Caco-2 (cell line): ENCODE data around the gene RARA. TPM values are rescaled to one million over a fixed set of nuclear protein-coding genes. Genes with fewer than 3 reads are reported as not detected.

Experiments used
- BruUV-seq: library from RNA; stranded (reverse); fragments of 400-500 nt; replicated peaks from 2 replicates; lab custom pipeline; 2021; lab: Mats Ljungman, UMichigan
- CTCF ChIA-PET: fragments of 300-600 bp; sonication (Branson Sonifier 250); formaldehyde crosslinking; loops from one replicate; lab custom pipeline; 2022; ENCODE audit warnings: antibody characterized with exemption; lab: Charles Lee
- POLR2A ChIA-PET: fragments of 300-600 bp; sonication (Branson Sonifier 250); formaldehyde crosslinking; loops from one replicate; lab custom pipeline; 2022; ENCODE audit warnings: antibody characterized with exemption; lab: Charles Lee
- DNase-seq, 2 experiments: peaks; one replicate each; pipeline versions ENCODE4 v3.0.0 to v3.0.0-alpha.2; 2020 to 2022
- H3K27me3 ChIP-seq: replicated peaks from 2 replicates; pipeline ENCODE4 v1.6.0; 2011; ENCODE audit warnings: low read length; ENCODE audit not compliant: control insufficient read depth, insufficient read depth
- H3K36me3 ChIP-seq: 2 replicates; pipeline ENCODE4 v1.5.1; 2011; ENCODE audit warnings: low read length; ENCODE audit not compliant: control insufficient read depth, insufficient read depth
- H3K4me1 ChIP-seq: fragments of 250-450 bp; sonication (Bioruptor Pico); 2 replicates; pipeline ENCODE4 v1.5.1; 2020; ENCODE audit warnings: mild to moderate bottlenecking
- H3K4me3 ChIP-seq: 2 replicates; pipeline ENCODE4 v1.5.1; 2011; ENCODE audit warnings: low read depth, mild to moderate bottlenecking, control low read depth, low read length
- H3K9me3 ChIP-seq: fragments of 250-450 bp; sonication (Bioruptor Pico); 2 replicates; pipeline ENCODE4 v1.5.1; 2020; ENCODE audit warnings: mild to moderate bottlenecking, moderate library complexity
- H3K27ac Mint-ChIP-seq: one replicate; pipeline ENCODE4 v1.8.0; 2022; ENCODE audit warnings: mixed read lengths; ENCODE audit not compliant: unreplicated experiment
- H3K27me3 Mint-ChIP-seq: one replicate; pipeline ENCODE4 v1.8.0; 2022; ENCODE audit warnings: mixed read lengths; ENCODE audit not compliant: insufficient read depth, unreplicated experiment
- H3K36me3 Mint-ChIP-seq: one replicate; pipeline ENCODE4 v1.8.0; 2022; ENCODE audit warnings: mild to moderate bottlenecking, mixed read lengths; ENCODE audit not compliant: insufficient read depth, unreplicated experiment
- H3K4me1 Mint-ChIP-seq: one replicate; pipeline ENCODE4 v1.8.0; 2022; ENCODE audit warnings: low read depth, mixed read lengths; ENCODE audit not compliant: unreplicated experiment
- H3K4me3 Mint-ChIP-seq: one replicate; pipeline ENCODE4 v1.8.0; 2022; ENCODE audit warnings: mild to moderate bottlenecking, moderate library complexity, mixed read lengths; ENCODE audit not compliant: unreplicated experiment
- H3K9me3 Mint-ChIP-seq: one replicate; pipeline ENCODE4 v1.8.0; 2022; ENCODE audit warnings: mixed read lengths; ENCODE audit not compliant: unreplicated experiment
- intact Hi-C: fragments of 100-400 bp; cut with micrococcal nuclease; formaldehyde crosslinking; loops from one replicate; pipeline ENCODE4 v1.10.0; 2022; ENCODE audit not compliant: unreplicated experiment
- total RNA-seq: library from RNA; stranded (reverse); gene quantifications from 2 replicates; pipeline ENCODE4 v1.2.3, GENCODE V29; 2022
- TF ChIP-seq, protein P1 (sequence below), 2 experiments: fragments of 200-600 bp in 1 of 2; IDR thresholded peaks; 1 replicate in 1 of 2; 2 replicates in 1 of 2; pipeline versions ENCODE4 v1.5.1 to v1.8.0; 2011 to 2022; ENCODE audit warnings: antibody characterized with exemption in 1 of 2, control low read depth in 1 of 2, inconsistent platforms in 1 of 2, low read depth in 1 of 2, low read length in 1 of 2, mild to moderate bottlenecking in 1 of 2, moderate library complexity in 1 of 2; ENCODE audit not compliant: insufficient read depth in 1 of 2, severe bottlenecking in 1 of 2, unreplicated experiment in 1 of 2

RARA gene
- total RNA-seq, 1 experiment from 2014 or later: 27.6 TPM

GRCh38 chr17:40320756-40321523, 12.0 kb downstream of the RARA start:
- intact Hi-C loops: no loop called here
- Mint-ChIP-seq H3K27me3 (no peaks in the 10 kb centered on the region), H3K36me3 (no peaks in the 10 kb centered on the region), H3K27ac (no peak overlapping the region), H3K4me3 (no peak overlapping the region), H3K4me1 (peaks cover 25% of the 10 kb centered on the region), H3K9me3 (no peaks in the 10 kb centered on the region)
- ChIA-PET POLR2A (interaction anchor here (0.5 kb wide), 1 partner anchor 152 kb away, joined by 3 read pairs; no protein-coding TSS in a partner anchor), CTCF (no interaction called here)
- BruUV-seq: no TSS peak
- TF ChIP-seq, protein P1, sequence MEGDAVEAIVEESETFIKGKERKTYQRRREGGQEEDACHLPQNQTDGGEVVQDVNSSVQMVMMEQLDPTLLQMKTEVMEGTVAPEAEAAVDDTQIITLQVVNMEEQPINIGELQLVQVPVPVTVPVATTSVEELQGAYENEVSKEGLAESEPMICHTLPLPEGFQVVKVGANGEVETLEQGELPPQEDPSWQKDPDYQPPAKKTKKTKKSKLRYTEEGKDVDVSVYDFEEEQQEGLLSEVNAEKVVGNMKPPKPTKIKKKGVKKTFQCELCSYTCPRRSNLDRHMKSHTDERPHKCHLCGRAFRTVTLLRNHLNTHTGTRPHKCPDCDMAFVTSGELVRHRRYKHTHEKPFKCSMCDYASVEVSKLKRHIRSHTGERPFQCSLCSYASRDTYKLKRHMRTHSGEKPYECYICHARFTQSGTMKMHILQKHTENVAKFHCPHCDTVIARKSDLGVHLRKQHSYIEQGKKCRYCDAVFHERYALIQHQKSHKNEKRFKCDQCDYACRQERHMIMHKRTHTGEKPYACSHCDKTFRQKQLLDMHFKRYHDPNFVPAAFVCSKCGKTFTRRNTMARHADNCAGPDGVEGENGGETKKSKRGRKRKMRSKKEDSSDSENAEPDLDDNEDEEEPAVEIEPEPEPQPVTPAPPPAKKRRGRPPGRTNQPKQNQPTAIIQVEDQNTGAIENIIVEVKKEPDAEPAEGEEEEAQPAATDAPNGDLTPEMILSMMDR (IDR thresholded peaks at IDR 0.05; ENCODE audit: insufficient read depth in 1 of 2, low read depth in 1 of 2, low read length in 1 of 2, severe bottlenecking in 1 of 2, unreplicated experiment in 1 of 2): no peak
- Histone ChIP-seq H3K27me3 (no peaks in the 10 kb centered on the region), H3K4me3 (no peak overlapping the region), H3K4me1 (peaks cover 15% of the 10 kb centered on the region), H3K9me3 (no peaks in the 10 kb centered on the region), H3K36me3 (no peaks in the 10 kb centered on the region)
- DNase-seq: peak in 1 of 2 experiments; percentile 27

GRCh38 chr17:40321524-40321929, 12.5 kb downstream of the RARA start:
- H3K4me1 Mint-ChIP-seq: peaks cover 20% of the 10 kb centered on the region
- H3K36me3 ChIP-seq: no peaks in the 10 kb centered on the region
- no peak overlapping the region for H3K27ac Mint-ChIP-seq
- no peaks in the 10 kb centered on the region for H3K27me3 ChIP-seq
- intact Hi-C loops: no loop called here
- DNase-seq: no peak
- TF ChIP-seq, protein P1 (IDR thresholded peaks at IDR 0.05; ENCODE audit: insufficient read depth in 1 of 2, low read depth in 1 of 2, low read length in 1 of 2, severe bottlenecking in 1 of 2, unreplicated experiment in 1 of 2): no peak
- BruUV-seq: no TSS peak
- H3K36me3 Mint-ChIP-seq: no peaks in the 10 kb centered on the region
- H3K27me3 Mint-ChIP-seq: no peaks in the 10 kb centered on the region
- no peaks in the 10 kb centered on the region for H3K9me3 Mint-ChIP-seq
- no peaks in the 10 kb centered on the region for H3K9me3 ChIP-seq
- H3K4me1 ChIP-seq: peaks cover 15% of the 10 kb centered on the region
- CTCF ChIA-PET: no interaction called here
- POLR2A ChIA-PET: interaction anchor here (0.5 kb wide), 1 partner anchor 153 kb away, joined by 3 read pairs; no protein-coding TSS in a partner anchor
- no peak overlapping the region for H3K4me3 ChIP-seq
- no peak overlapping the region for H3K4me3 Mint-ChIP-seq

DNA sequence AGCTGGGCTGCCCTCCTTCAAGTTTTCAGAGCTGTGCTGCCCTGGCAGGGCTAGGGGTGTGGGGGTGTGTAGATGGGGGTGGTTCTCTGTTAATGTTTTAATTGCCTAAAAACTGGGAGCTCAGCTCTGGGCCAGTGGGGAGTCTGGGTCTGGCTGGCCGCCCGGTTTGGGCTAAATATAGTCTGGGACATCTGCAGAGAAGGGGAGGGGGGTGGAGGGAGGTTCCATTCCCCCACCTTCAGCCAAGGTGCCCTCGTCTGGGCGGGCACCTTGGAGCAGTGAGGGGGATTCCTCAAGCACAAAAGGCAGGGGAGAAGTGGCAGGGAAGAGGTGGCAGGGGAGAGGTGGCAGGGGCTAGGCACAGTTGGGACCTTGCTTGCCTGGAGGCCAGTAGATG, 13.0 kb downstream of the RARA start:
- H3K9me3 Mint-ChIP-seq: no peaks in the 10 kb centered on the region
- H3K36me3 ChIP-seq: no peaks in the 10 kb centered on the region
- ChIA-PET POLR2A (no interaction called here), CTCF (no interaction called here)
- no peaks in the 10 kb centered on the region for H3K27me3 Mint-ChIP-seq
- H3K27ac Mint-ChIP-seq: no peak overlapping the region
- H3K4me3 Mint-ChIP-seq: no peak overlapping the region
- H3K4me1 ChIP-seq: peaks cover 17% of the 10 kb centered on the region
- no peaks in the 10 kb centered on the region for H3K36me3 Mint-ChIP-seq
- no peaks in the 10 kb centered on the region for H3K9me3 ChIP-seq
- no peak overlapping the region for H3K4me3 ChIP-seq
- intact Hi-C loops: no loop called here
- peaks cover 21% of the 10 kb centered on the region for H3K4me1 Mint-ChIP-seq
- TF ChIP-seq, protein P1 (IDR thresholded peaks at IDR 0.05; ENCODE audit: insufficient read depth in 1 of 2, low read depth in 1 of 2, low read length in 1 of 2, severe bottlenecking in 1 of 2, unreplicated experiment in 1 of 2): no peak
- no peaks in the 10 kb centered on the region for H3K27me3 ChIP-seq
- BruUV-seq: no TSS peak
- DNase-seq: no peak
